ENCODE results near the gene ITGB3.
A peak's percentile ranks its signal among the peaks of the same experiment; 100 is the strongest.
"Not testable (repeated sequence)": the region's sequence is repeated elsewhere in the genome, so short reads cannot be mapped to it uniquely, and the experiment has no call there.

The ITGB3 gene

GRCh38 chr17:47253541-47254402 lies at the start of gene ITGB3:
TSS of gene ITGB3 (plus strand) at chr17:47253827. CDS start at chr17:47253862, 35 bp downstream.
- peak; percentile 13 to 31 (median 26) for DNase-seq (ENCODE audit: low read depth in 2 of 3, low spot score in 2 of 3)

- no peak for DNase-seq (ENCODE audit: low read depth in 2 of 3, low spot score in 2 of 3)
Measured at GRCh38 chr17:47203984-47204721, 49.5 kb upstream of the ITGB3 start.

- no peak for DNase-seq (ENCODE audit: low read depth in 2 of 3, low spot score in 2 of 3)
Measured at GRCh38 chr17:47204722-47205418, 48.8 kb upstream of the ITGB3 start.

GRCh38 chr17:47205419-47205963 lies 48.1 kb upstream of the ITGB3 start:
- no peak for DNase-seq (ENCODE audit: low read depth in 2 of 3, low spot score in 2 of 3)

GRCh38 chr17:47207143-47208067 lies 46.2 kb upstream of the ITGB3 start:
- DNase-seq (ENCODE audit: low read depth in 2 of 3, low spot score in 2 of 3) = no peak

- no peak for DNase-seq (ENCODE audit: low read depth in 2 of 3, low spot score in 2 of 3)
Measured at GRCh38 chr17:47208744-47209488, 44.7 kb upstream of the ITGB3 start, which contains the start of gene MYL4. TSS of gene MYL4 (plus strand) at chr17:47209348. CDS start at chr17:47209423, 75 bp downstream.

GRCh38 chr17:47209499-47209898 lies 44.1 kb upstream of the ITGB3 start:
- DNase-seq (ENCODE audit: low read depth in 2 of 3, low spot score in 2 of 3) = no peak

- no peak for DNase-seq (ENCODE audit: low read depth in 2 of 3, low spot score in 2 of 3)
Measured at GRCh38 chr17:47210105-47210504, 43.5 kb upstream of the ITGB3 start.

- no peak for DNase-seq (ENCODE audit: low read depth in 2 of 3, low spot score in 2 of 3)
Measured at GRCh38 chr17:47210779-47211178, 42.8 kb upstream of the ITGB3 start.

- DNase-seq (ENCODE audit: low read depth in 2 of 3, low spot score in 2 of 3) = no peak
Measured at GRCh38 chr17:47212458-47212857, 41.2 kb upstream of the ITGB3 start.

GRCh38 chr17:47213540-47213939 lies 40.1 kb upstream of the ITGB3 start:
- DNase-seq (ENCODE audit: low read depth in 2 of 3, low spot score in 2 of 3) = no peak

GRCh38 chr17:47214931-47215330 lies 38.7 kb upstream of the ITGB3 start:
- DNase-seq (ENCODE audit: low read depth in 2 of 3, low spot score in 2 of 3) = no peak

- DNase-seq (ENCODE audit: low read depth in 2 of 3, low spot score in 2 of 3) = not testable (repeated sequence)
Measured at GRCh38 chr17:47216821-47217220, 36.8 kb upstream of the ITGB3 start.

GRCh38 chr17:47217279-47217678 lies 36.3 kb upstream of the ITGB3 start:
- not testable (repeated sequence) for DNase-seq (ENCODE audit: low read depth in 2 of 3, low spot score in 2 of 3)

GRCh38 chr17:47218896-47219430 lies 34.7 kb upstream of the ITGB3 start:
- no peak for DNase-seq (ENCODE audit: low read depth in 2 of 3, low spot score in 2 of 3)

- DNase-seq (ENCODE audit: low read depth in 2 of 3, low spot score in 2 of 3) = no peak
Measured at GRCh38 chr17:47219621-47220475, 33.8 kb upstream of the ITGB3 start.

GRCh38 chr17:47220531-47220999 lies 33.1 kb upstream of the ITGB3 start:
- no peak for DNase-seq (ENCODE audit: low read depth in 2 of 3, low spot score in 2 of 3)

- DNase-seq (ENCODE audit: low read depth in 2 of 3, low spot score in 2 of 3) = no peak
Measured at GRCh38 chr17:47221154-47221553, 32.5 kb upstream of the ITGB3 start.
